ENCODE data around the gene PRSS48.
"Not testable (repeated sequence)": the region's sequence is repeated elsewhere in the genome, so short reads cannot be mapped to it uniquely, and the experiment has no call there.

The PRSS48 gene

DNA sequence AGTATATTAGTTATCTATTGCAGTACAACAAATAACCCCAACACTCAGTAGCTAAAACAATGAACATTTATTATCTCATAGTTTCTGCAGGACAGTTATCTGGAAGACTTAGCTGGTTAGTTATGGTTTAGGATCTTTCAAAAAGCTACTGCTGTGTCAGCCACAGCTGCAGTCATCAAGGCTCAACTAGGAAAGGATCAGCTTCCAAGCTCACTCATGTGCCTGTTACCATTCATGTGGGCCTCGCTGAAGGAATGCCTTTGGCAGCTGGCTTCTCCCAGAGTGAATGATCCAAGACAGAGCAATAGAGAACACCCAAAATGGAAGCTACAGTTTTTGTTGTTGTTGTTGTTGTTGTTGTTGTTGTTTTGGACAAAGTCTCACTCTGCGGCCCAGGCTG is 13.5 kb upstream of the PRSS48 start:
- no peak for DNase-seq (ENCODE audit: low spot score)

DNA sequence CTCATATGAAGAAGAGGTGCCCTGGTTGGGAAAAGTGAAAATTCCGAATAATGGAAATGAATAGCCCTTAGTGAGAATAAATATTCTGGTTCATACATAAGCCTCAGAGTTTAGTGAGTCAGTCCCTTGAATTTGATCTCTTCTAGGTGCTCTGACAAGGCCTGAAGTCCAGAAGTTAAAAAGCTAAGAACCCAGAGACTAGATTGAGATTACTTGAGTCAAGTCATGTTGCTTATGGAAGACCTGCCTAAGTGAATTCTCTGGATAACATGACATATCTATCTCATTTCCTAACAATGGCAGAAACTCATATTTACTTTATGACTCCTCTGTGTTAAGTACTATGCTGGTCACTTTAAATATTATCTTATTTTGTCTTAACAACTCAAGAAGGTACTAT is 10.5 kb upstream of the PRSS48 start:
- no peak for DNase-seq (ENCODE audit: low spot score)

DNA sequence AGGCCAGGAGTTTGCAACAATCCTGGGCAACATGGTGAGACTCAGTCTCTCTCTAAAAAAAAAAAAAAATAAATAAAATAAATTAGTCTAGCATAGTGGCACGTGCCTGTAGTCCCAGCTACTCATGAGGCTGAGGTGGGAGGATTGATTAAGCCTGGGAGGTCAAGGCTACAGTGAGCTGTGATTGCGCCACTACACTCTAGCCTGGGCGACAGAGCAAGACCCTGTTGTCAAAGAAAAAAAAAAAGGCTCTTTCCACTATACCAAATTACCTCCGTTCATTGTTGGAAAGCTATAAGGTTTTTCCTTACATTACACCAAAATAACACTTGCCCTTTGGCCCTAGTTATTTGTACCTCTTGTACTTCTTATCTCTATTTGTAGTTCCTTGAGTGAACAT is 9.9 kb upstream of the PRSS48 start:
- DNase-seq (ENCODE audit: low spot score): no peak

GRCh38 chr4:151267822-151268535 is 9.0 kb upstream of the PRSS48 start:
- DNase-seq (ENCODE audit: low spot score): no peak

DNA sequence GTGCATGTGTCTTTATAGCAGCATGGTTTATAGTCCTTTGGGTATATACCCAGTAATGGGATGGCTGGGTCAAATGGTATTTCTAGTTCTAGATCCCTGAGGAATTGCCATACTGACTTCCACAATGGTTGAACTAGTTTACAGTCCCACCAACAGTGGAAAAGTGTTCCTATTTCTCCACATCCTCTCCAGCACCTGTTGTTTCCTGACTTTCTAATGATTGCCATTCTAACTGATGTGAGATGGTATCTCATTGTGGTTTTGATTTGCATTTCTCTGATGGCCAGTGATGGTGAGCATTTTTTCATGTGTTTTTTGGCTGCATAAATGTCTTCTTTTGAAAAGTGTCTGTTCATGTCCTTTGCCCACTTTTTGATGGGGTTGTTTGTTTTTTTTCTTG is 8.1 kb upstream of the PRSS48 start:
- DNase-seq (ENCODE audit: low spot score): not testable (repeated sequence)

GRCh38 chr4:151284534-151285245 is 7.7 kb downstream of the PRSS48 start:
- DNase-seq (ENCODE audit: low spot score): peak; percentile 69

DNA sequence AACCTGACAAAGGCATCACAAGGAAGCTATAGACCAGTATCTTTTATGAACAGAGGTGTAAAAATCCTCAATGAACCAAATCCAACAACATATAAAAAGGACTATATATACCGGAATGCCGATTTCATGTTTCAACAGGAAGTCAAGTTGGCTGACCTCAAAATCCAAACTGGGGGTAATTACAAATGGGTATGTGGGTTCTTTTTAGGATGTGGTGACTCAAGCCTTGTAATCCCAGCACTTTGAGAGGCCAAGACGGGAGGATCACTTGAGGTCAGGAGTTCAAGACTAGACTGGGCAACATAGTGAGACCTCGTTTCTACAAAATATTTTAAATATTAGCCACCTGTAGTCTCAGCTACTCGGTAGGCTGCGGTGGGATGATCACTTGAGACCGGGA is 10.4 kb downstream of the PRSS48 start:
- no peak for DNase-seq (ENCODE audit: low spot score)

DNA sequence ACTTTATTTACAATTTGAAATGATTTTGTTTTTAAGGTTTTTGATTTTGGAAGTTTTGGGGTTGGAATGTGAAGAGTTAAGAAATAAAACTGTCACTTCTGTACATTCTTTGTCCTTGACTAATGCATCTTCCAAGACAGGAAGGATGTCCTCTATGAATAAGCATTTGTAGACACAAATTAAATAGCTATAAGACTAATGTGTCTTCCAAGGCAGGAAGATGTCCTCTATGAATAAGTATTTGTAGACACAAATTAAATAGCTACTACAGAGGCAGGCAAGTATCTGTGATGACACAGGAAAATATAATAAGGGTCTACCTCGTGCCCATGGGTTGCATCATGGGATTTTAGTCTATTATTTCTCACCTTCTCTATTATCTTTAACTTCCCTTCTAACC is 14.5 kb downstream of the PRSS48 start:
- DNase-seq (ENCODE audit: low spot score): no peak

DNA sequence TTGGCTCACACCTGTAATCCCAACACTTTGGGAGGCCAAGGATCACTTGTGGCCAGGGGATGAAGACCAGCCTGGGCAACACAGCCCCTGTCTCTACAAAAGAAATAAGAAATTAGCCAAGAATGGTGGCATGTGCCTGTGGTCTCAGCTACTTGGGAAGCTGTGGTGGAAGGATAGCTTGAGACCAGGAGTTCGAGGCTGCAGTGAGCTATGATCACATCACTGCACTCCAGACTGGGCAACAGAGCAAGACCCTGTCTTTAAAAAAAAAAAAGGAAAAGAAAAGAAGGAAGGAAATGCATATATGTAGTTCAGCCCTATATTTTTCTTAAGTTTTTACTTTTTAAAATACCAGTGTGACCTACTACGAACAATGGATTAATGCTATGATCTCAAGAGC is 15.1 kb downstream of the PRSS48 start:
- no peak for DNase-seq (ENCODE audit: low spot score)

- no peak for DNase-seq (ENCODE audit: low spot score)
Measured at GRCh38 chr4:151294833-151295496, 18.0 kb downstream of the PRSS48 start.

GRCh38 chr4:151296227-151296626 is 19.3 kb downstream of the PRSS48 start:
- no peak for DNase-seq (ENCODE audit: low spot score)

DNA sequence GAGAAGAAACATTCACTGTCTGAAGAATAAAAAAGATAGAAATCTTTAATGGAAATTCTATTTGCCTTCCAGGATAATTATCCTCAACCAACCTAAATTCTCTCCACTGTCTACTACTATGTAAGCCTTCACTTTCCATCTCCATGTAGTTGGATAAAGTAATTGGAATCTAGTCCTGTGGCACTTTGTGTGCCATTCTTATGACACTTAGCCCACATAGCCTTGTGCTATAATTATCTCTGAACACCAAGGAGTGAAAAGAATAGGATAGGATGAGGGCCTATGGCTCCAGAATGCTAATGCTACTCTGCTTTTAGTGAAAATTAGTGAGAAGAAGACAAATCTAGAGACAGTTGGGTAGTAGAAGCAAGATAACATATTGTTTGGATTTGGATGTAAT is 20.2 kb downstream of the PRSS48 start:
- no peak for DNase-seq (ENCODE audit: low spot score)

- DNase-seq (ENCODE audit: low spot score): no peak
Measured at GRCh38 chr4:151302432-151302831, 25.5 kb downstream of the PRSS48 start.

- no peak for DNase-seq (ENCODE audit: low spot score)
Measured at GRCh38 chr4:151304226-151304625, 27.3 kb downstream of the PRSS48 start.

DNA sequence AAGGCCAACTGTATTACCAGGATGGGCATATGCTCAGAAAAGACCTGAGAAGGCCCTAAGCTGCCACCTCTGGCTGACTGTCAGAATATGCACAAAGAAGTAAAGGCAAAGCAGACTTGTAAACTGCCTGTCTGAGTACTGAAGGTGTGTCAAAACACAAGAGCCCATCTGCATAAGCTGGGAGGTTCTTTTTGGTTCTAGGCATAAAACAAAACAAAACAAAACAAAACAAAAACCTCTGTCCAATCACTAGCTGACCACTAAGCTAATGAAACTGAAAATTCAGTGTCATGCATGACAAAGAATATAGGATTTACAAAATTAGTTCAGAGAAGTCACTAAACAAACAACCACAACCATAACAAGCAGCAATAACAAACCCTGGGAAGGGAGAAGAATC is 27.8 kb downstream of the PRSS48 start:
- DNase-seq (ENCODE audit: low spot score): no peak

DNA sequence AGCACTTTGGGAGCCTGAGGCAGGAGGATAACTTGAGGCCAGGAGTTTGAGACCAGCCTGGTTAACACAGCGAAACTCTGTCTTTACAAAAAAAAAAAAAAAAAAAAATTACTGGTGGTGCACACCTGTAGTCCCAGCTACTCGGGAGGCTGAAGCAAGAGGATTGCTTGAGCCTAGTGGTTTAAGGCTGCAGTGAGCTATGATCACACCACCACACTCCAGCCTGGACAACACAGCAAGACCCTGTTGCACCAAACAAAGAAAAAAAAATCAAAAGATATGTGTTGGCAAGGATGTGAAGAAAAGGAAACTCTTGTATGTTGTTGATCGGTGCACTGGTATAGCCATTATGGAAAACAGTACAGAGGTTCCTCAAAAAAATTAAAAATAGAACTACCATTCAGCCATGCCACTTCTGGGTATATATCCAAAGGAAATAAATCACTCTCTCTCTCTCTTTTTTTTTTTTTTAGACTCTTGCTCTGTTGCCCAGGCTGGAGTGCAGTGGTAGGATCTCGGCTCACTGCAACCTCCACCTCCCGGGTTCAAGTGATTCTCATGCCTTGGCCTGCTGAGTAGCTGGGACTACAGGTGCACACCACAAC is 33.3 kb downstream of the PRSS48 start:
- DNase-seq (ENCODE audit: low spot score): no peak

DNA sequence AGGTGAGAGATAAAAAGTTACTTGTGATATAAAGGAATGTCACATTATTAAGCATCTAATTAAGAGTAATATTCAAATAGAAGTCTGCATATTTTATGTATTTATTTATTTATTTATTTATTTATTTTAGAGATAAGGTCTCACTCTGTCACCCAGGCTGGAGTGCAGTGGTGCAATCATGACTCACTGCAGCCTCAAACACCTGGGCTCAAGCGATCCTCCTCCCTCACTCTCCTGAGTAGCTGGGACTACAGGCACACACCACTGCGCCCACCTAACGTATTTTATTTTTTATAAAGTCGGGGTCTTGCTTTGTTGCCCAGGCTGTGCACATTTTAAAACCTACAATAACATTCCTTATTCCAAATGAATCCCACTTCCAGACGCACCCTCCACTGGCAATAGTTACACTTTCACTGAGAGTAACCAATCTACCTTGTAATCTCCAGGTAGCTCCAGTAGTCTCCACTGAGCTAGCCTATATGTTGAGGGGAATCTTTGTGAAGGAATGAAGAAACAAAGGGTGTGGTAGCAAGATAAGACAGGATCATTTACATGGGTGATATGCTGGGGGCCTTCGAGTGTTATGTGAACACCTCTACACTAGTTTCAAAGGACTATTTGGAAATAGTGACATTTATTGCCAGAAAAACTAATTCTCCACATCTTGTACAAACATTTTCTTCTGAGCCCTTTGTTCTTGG is 36.5 kb downstream of the PRSS48 start:
- DNase-seq (ENCODE audit: low spot score): no peak

DNA sequence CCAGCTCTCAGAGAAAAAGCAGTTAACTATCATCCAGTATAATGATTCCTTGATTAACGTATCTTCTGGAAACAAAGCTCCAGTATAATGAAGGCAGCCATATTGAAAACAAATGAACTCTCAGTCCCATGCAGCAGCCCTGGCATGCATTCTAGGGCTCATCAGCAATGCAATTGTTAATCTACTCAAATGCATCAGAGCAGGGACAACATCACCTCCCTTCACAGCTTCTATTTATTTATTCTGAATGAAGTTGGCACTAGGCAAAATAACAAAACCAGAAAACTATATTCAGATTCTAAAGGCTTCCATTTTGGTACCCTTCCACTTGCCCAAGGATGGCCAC is 37.0 kb downstream of the PRSS48 start:
- DNase-seq (ENCODE audit: low spot score): no peak

- DNase-seq (ENCODE audit: low spot score): no peak
Measured at GRCh38 chr4:151314479-151314878, 37.5 kb downstream of the PRSS48 start.

DNA sequence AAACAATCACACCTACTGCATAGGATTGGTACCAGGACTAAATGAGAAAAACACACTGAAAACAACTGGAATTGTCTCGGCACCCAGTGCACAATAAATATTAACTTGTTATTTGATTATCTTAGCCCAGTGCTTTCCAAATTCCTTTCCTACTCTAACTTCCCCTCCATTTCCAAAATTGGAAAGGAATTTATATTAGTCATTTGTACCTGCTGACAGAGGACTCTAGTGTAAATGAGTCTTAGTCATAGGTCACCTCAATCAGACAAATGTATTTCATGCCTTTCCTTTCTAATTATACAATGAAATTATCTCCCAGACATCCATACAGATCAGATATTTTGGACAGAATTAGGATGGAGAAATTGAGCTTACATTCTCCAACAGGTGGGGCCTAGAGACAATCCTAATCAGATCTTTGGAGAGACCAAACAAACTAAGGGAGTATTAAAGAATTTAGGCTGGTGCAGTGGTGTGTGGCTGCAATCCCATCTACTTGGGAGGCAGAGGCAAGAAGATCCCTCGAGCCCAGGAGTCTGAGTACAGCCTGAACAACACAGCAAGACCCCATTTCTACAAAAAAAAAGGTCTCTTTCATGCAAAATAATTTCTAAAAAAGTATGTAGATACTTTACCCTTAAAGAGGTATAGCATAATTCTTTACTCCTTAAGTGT is 38.4 kb downstream of the PRSS48 start:
- DNase-seq (ENCODE audit: low spot score): no peak

DNA sequence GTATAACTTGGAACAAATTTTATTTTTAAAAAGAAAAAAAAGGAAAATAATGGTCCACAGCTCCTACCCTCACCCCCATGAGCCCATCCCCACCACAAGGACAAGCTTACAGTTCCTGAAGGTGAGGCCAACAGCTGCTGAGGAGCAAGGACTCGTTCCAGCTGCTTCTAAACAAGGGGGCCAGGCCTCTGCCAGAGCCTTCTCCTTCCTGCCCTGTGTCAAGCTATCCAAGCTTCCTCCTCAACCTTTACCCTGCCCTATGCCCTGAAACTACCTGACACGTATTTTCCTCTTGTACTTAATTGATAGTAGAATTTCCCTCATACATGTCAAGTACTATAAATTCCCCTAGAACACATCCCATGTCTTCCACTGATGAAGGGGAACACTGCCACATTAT is 39.7 kb downstream of the PRSS48 start:
- no peak for DNase-seq (ENCODE audit: low spot score)

All from iPS-NIHi11 (cell line).